Neural cell (in vitro differentiated cells): ENCODE measurements around the gene ENPEP. TPM values are rescaled to one million over a fixed set of nuclear protein-coding genes. Genes with fewer than 3 reads are reported as not detected.

Experiments used
- H2AFZ ChIP-seq: fragments of 200-600, 300-800 bp; sonication (generic), shearing (Covaris generic); 2 replicates; pipeline ENCODE4 v1.6.0; 2014; ENCODE audit warnings: low read depth, mild to moderate bottlenecking, antibody characterized with exemption, low read length, moderate library complexity
- H3F3A ChIP-seq: fragments of 200-600 bp; shearing (Covaris generic); 2 replicates; pipeline ENCODE4 v1.6.1; 2016; ENCODE audit warnings: mild to moderate bottlenecking, moderate library complexity, mixed read lengths, antibody characterized with exemption, low read length; ENCODE audit not compliant: insufficient read depth, poor library complexity, severe bottlenecking
- H3K27ac ChIP-seq: fragments of 200-600, 300-800 bp; sonication (generic), shearing (Covaris generic); 2 replicates; pipeline ENCODE4 v1.5.1; 2014; ENCODE audit warnings: mild to moderate bottlenecking, low read length, moderate library complexity
- H3K27me3 ChIP-seq: fragments of 300-800, 200-600 bp; sonication (generic), shearing (Covaris generic); 2 replicates; pipeline ENCODE4 v1.6.0; 2014; ENCODE audit warnings: mild to moderate bottlenecking, low read depth, low read length, moderate library complexity; ENCODE audit not compliant: insufficient read depth
- H3K36me3 ChIP-seq: fragments of 300-800, 200-600 bp; sonication (generic), shearing (Covaris generic); 2 replicates; pipeline ENCODE4 v1.5.1; 2014; ENCODE audit warnings: mild to moderate bottlenecking, antibody characterized with exemption, low read length, moderate library complexity; ENCODE audit not compliant: insufficient read depth
- H3K4me2 ChIP-seq: fragments of 300-800, 200-600 bp; sonication (generic), shearing (Covaris generic); 2 replicates; pipeline ENCODE4 v1.6.0; 2014; ENCODE audit warnings: mild to moderate bottlenecking, low read length
- H3K4me3 ChIP-seq: fragments of 300-800, 200-600 bp; sonication (generic), shearing (Covaris generic); 2 replicates; pipeline ENCODE4 v1.5.1; 2014; ENCODE audit warnings: mild to moderate bottlenecking, low read length, moderate library complexity
- H3K79me2 ChIP-seq: fragments of 200-600 bp; shearing (Covaris generic); replicated peaks from 2 replicates; pipeline ENCODE4 v1.6.0; 2014; ENCODE audit warnings: mild to moderate bottlenecking, low read length, moderate library complexity; ENCODE audit not compliant: insufficient read depth
- H3K9ac ChIP-seq: fragments of 300-800, 200-600 bp; sonication (generic), shearing (Covaris generic); 2 replicates; pipeline ENCODE4 v1.6.1; 2016; ENCODE audit warnings: mild to moderate bottlenecking, low read length, mixed read lengths
- H3K9me2 ChIP-seq: fragments of 200-600 bp; shearing (Covaris generic); 2 replicates; pipeline ENCODE4 v1.6.1; 2016; ENCODE audit warnings: mild to moderate bottlenecking, low read length, mixed read lengths; ENCODE audit not compliant: insufficient read depth
- H3K9me3 ChIP-seq: fragments of 200-600, 300-800 bp; sonication (generic), shearing (Covaris generic); 2 replicates; pipeline ENCODE4 v1.6.1; 2016; ENCODE audit warnings: mild to moderate bottlenecking, mixed run types, low read length, moderate library complexity, mixed read lengths
- H4K20me1 ChIP-seq: fragments of 200-600 bp; shearing (Covaris generic); 2 replicates; pipeline ENCODE4 v1.6.1; 2016; ENCODE audit warnings: mild to moderate bottlenecking, mixed run types; ENCODE audit not compliant: insufficient read depth
- CTCF ChIP-seq: fragments of 450-650 bp; IDR thresholded peaks from 2 replicates; pipeline ENCODE4 v1.5.1; 2014; ENCODE audit warnings: antibody characterized with exemption, mild to moderate bottlenecking, moderate library complexity; ENCODE audit not compliant: poor library complexity, severe bottlenecking
- EP300 ChIP-seq: fragments of 450-650 bp; conservative IDR thresholded peaks from 2 replicates; pipeline ENCODE4 v1.6.1; 2014; ENCODE audit warnings: antibody characterized with exemption, mild to moderate bottlenecking, moderate library complexity; ENCODE audit not compliant: poor library complexity, severe bottlenecking
- EZH2 ChIP-seq: fragments of 200-600, 300-800 bp; shearing (Covaris generic), sonication (generic); IDR thresholded peaks from 2 replicates; pipeline ENCODE4 v1.6.1; 2014; ENCODE audit warnings: antibody characterized with exemption, low read length, borderline replicate concordance, mild to moderate bottlenecking; ENCODE audit not compliant: insufficient read depth, poor library complexity, severe bottlenecking
- MXI1 ChIP-seq: fragments of 450-650 bp; conservative IDR thresholded peaks from 2 replicates; pipeline ENCODE4 v1.6.1; 2014; ENCODE audit warnings: antibody characterized with exemption, mild to moderate bottlenecking; ENCODE audit not compliant: poor library complexity, severe bottlenecking
- POLR2AphosphoS5 ChIP-seq: IDR thresholded peaks from 2 replicates; pipeline ENCODE4 v1.6.1; 2012
- RAD21 ChIP-seq: fragments of 450-650 bp; conservative IDR thresholded peaks from 2 replicates; pipeline ENCODE4 v1.6.1; 2014; ENCODE audit warnings: antibody characterized with exemption, mild to moderate bottlenecking, moderate library complexity
- REST ChIP-seq: IDR thresholded peaks from 2 replicates; pipeline ENCODE4 v1.6.1; 2012; ENCODE audit warnings: borderline replicate concordance
- SMC3 ChIP-seq: fragments of 450-650 bp; conservative IDR thresholded peaks from 2 replicates; pipeline ENCODE4 v1.6.1; 2014; ENCODE audit warnings: antibody characterized with exemption, mild to moderate bottlenecking, moderate library complexity; ENCODE audit not compliant: poor library complexity
- TAF1 ChIP-seq: IDR thresholded peaks from 2 replicates; pipeline ENCODE4 v1.6.1; 2012; ENCODE audit warnings: low read depth
- polyA plus RNA-seq: library from polyadenylated mRNA; depleted of rRNA; stranded (reverse); fragments of >200 nt; gene quantifications from 2 replicates; pipeline ENCODE4 v1.2.3, GENCODE V29; 2014

Gene ENPEP
- polyA plus RNA-seq, 1 donor from 2014 or later = 0.06 TPM

- Histone ChIP-seq H3K9me3 (no peaks in the 10 kb centered on the region), H3K27me3 (no peaks in the 10 kb centered on the region), H3K79me2 (no peaks in the 10 kb centered on the region), H3K4me3 (no peak overlapping the region), H3F3A (no peaks in the 10 kb centered on the region), H3K9me2 (no peaks in the 10 kb centered on the region), H3K9ac (no peak overlapping the region), H3K27ac (no peak overlapping the region), H3K36me3 (no peaks in the 10 kb centered on the region), H2AFZ (no peak overlapping the region), H4K20me1 (no peaks in the 10 kb centered on the region), H3K4me2 (no peak overlapping the region)
- no peak for TF ChIP-seq POLR2AphosphoS5
- no peak for TF ChIP-seq REST
- TF ChIP-seq EZH2 = no peak
- no peak for TF ChIP-seq TAF1
- no peak for TF ChIP-seq CTCF
- TF ChIP-seq EP300 = no peak
- no peak for TF ChIP-seq SMC3
- TF ChIP-seq MXI1 = no peak
- no peak for TF ChIP-seq RAD21
Measured at GRCh38 chr4:110515676-110516075, 39.7 kb downstream of the ENPEP start.

- Histone ChIP-seq H3K36me3 (no peaks in the 10 kb centered on the region), H3K27me3 (no peaks in the 10 kb centered on the region), H4K20me1 (no peaks in the 10 kb centered on the region), H3K9me3 (no peaks in the 10 kb centered on the region), H3F3A (no peaks in the 10 kb centered on the region), H3K9ac (no peak overlapping the region), H3K9me2 (no peaks in the 10 kb centered on the region), H3K79me2 (no peaks in the 10 kb centered on the region), H3K27ac (no peak overlapping the region), H3K4me2 (no peak overlapping the region), H3K4me3 (no peak overlapping the region), H2AFZ (no peak overlapping the region)
- TF ChIP-seq CTCF (peak; percentile 65), POLR2AphosphoS5 (no peak), EP300 (no peak), TAF1 (no peak), EZH2 (no peak), RAD21 (peak; percentile 49), REST (no peak), SMC3 (peak; percentile 67), MXI1 (no peak)
Measured at GRCh38 chr4:110516106-110516922, 40.4 kb downstream of the ENPEP start.
